Loucy (cell line): Measurements from ENCODE around the gene RGMB.

Experiments used
- CTCF ChIP-seq: fragments of 200-600 bp; sonication (generic); conservative IDR thresholded peaks from 2 replicates; pipeline ENCODE4 v1.5.1; 2014; ENCODE audit warnings: mild to moderate bottlenecking, antibody characterized with exemption, low read length
- EZH2phosphoT487 ChIP-seq: fragments of 200-600 bp; IDR thresholded peaks from 2 replicates; pipeline ENCODE4 v1.6.1; 2018; ENCODE audit warnings: antibody characterized with exemption, mild to moderate bottlenecking, moderate library complexity, borderline replicate concordance

GRCh38 chr5:98827161-98827560 is 53.7 kb downstream of the RGMB start:
- TF ChIP-seq EZH2phosphoT487 (no peak), CTCF (peak; percentile 47)
